ENCODE measurements around the gene FAM78B.

The FAM78B gene

DNA sequence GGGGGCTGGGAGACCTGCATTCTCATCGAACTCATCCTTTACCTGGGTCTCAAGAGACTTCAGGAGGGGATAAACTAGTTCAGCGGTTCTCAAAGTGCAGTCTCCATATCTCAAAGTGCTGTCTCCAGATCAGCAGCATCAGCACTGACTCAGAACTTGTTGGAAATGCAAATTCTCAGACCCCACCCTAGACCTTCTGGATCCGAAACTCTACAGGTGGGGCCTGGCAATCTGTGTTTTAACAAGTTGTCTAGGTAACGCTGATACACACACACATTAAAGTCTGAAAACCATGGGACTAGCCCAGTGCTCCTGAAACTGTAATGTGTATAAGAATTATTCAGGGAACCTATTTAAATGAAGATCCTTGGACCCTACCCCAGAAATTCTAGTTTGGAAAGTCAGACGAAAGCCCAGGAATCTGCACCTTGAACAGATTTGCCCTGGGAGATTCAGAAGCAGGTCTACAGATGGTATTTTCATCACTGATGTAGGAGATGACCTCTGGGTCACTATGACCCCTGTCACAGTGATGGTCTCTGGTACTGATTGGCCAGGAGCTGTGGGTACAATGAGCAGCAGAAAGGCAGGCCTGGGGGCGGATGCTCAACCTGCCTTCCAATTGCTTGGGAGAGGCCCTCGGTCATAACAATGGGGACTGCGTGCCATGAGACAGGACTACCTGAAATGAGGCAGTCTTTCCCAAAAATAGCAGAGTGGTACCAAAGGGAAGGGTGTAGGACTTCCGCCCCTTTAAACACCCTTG, 127.2 kb downstream of the FAM78B start:
- Histone ChIP-seq H4K20me1 (ENCODE audit: insufficient read depth) (no peaks in the 10 kb centered on the region), H3K27me3 (ENCODE audit: insufficient read depth, low read depth) (no peaks in the 10 kb centered on the region), H3K27ac (no peak overlapping the region), H2AFZ (ENCODE audit: low read depth) (no peak overlapping the region), H3K4me3 (IDR thresholded peaks at IDR 0.05; ENCODE audit: insufficient read depth, low read depth, low read length) (no peak overlapping the region), H3K79me2 (ENCODE audit: insufficient read depth, low read depth) (no peaks in the 10 kb centered on the region), H3K9ac (no peak overlapping the region), H3K4me1 (ENCODE audit: low read depth, poor library complexity, severe bottlenecking) (no peaks in the 10 kb centered on the region), H3K4me2 (no peak overlapping the region), H3K36me3 (ENCODE audit: insufficient read depth) (no peaks in the 10 kb centered on the region)
- TF ChIP-seq, protein P1, sequence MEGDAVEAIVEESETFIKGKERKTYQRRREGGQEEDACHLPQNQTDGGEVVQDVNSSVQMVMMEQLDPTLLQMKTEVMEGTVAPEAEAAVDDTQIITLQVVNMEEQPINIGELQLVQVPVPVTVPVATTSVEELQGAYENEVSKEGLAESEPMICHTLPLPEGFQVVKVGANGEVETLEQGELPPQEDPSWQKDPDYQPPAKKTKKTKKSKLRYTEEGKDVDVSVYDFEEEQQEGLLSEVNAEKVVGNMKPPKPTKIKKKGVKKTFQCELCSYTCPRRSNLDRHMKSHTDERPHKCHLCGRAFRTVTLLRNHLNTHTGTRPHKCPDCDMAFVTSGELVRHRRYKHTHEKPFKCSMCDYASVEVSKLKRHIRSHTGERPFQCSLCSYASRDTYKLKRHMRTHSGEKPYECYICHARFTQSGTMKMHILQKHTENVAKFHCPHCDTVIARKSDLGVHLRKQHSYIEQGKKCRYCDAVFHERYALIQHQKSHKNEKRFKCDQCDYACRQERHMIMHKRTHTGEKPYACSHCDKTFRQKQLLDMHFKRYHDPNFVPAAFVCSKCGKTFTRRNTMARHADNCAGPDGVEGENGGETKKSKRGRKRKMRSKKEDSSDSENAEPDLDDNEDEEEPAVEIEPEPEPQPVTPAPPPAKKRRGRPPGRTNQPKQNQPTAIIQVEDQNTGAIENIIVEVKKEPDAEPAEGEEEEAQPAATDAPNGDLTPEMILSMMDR (conservative IDR thresholded peaks at IDR 0.05; ENCODE audit: low read depth, low read length): no peak

DNA sequence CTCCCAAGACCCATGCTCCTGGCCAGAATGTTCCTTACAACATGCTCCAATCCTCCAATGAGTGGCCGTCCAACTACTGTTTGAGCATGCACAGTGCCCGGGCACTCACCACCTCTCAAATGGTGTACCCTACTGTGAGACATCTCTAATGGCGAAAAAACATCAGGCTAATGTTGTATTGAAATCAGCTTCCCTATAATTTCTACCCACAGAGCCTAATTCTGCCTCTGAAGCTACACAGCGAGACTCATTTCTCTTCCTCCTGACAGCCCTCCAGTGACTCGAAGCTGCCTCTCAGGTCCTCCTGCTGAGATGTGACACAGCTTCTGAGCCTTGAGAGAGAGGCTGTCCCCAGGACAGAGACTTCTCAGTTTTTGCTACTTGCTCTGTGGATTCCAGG, 130.7 kb downstream of the FAM78B start:
- no peaks in the 10 kb centered on the region for H3K27me3 ChIP-seq (ENCODE audit: insufficient read depth, low read depth)
- H2AFZ ChIP-seq (ENCODE audit: low read depth): no peak overlapping the region
- no peak overlapping the region for H3K27ac ChIP-seq
- no peak overlapping the region for H3K9ac ChIP-seq
- H3K4me1 ChIP-seq (ENCODE audit: low read depth, poor library complexity, severe bottlenecking): no peaks in the 10 kb centered on the region
- no peak overlapping the region for H3K4me3 ChIP-seq (IDR thresholded peaks at IDR 0.05; ENCODE audit: insufficient read depth, low read depth, low read length)
- H3K4me2 ChIP-seq: no peak overlapping the region
- no peaks in the 10 kb centered on the region for H4K20me1 ChIP-seq (ENCODE audit: insufficient read depth)
- H3K36me3 ChIP-seq (ENCODE audit: insufficient read depth): no peaks in the 10 kb centered on the region
- H3K79me2 ChIP-seq (ENCODE audit: insufficient read depth, low read depth): no peaks in the 10 kb centered on the region
- TF ChIP-seq, protein P1 (conservative IDR thresholded peaks at IDR 0.05; ENCODE audit: low read depth, low read length): no peak

DNA sequence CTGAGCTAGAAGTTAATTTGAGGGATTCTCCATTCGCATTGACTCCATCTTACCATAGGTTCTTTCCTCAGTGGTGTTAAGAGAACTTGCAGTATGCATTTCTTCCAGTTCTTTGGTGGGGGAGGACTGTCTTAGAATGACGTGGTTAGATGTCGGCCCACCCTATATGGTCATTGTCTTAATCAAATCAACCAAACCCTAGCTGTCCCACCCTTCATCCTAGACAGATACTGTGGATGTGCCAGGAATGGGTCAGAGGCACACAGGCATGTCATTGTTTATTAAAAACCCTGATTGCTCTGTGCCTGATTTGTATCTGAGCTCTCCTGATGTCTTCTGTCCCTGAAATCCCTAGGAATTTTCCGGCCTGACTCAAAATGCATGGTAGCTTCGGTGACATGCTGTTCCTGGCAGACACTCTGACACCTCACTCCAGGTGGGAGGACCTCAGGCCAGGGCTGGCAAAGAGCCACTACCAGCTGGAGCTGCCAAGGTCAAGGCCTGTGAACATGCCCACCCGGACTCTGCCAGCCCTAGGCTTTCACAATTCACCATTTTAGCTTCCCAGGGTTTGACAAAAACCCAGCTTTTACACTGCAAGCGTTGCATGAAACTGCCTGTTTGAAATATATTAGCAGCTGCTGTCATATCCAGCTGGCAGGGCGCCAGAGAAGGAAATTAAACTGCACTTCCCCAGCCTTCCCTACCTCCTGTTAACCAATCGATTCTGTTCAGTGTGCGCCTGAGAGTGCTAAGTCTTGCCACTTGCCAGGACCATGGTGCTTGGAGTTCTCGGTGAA, 134.0 kb downstream of the FAM78B start:
- H3K36me3 ChIP-seq (ENCODE audit: insufficient read depth): no peaks in the 10 kb centered on the region
- no peak overlapping the region for H3K4me2 ChIP-seq
- TF ChIP-seq, protein P1 (conservative IDR thresholded peaks at IDR 0.05; ENCODE audit: low read depth, low read length): no peak
- H2AFZ ChIP-seq (ENCODE audit: low read depth): no peak overlapping the region
- no peak overlapping the region for H3K4me3 ChIP-seq (IDR thresholded peaks at IDR 0.05; ENCODE audit: insufficient read depth, low read depth, low read length)
- H3K9ac ChIP-seq: no peak overlapping the region
- no peaks in the 10 kb centered on the region for H3K27me3 ChIP-seq (ENCODE audit: insufficient read depth, low read depth)
- no peaks in the 10 kb centered on the region for H3K4me1 ChIP-seq (ENCODE audit: low read depth, poor library complexity, severe bottlenecking)
- no peaks in the 10 kb centered on the region for H4K20me1 ChIP-seq (ENCODE audit: insufficient read depth)
- no peaks in the 10 kb centered on the region for H3K79me2 ChIP-seq (ENCODE audit: insufficient read depth, low read depth)
- no peak overlapping the region for H3K27ac ChIP-seq

DNA sequence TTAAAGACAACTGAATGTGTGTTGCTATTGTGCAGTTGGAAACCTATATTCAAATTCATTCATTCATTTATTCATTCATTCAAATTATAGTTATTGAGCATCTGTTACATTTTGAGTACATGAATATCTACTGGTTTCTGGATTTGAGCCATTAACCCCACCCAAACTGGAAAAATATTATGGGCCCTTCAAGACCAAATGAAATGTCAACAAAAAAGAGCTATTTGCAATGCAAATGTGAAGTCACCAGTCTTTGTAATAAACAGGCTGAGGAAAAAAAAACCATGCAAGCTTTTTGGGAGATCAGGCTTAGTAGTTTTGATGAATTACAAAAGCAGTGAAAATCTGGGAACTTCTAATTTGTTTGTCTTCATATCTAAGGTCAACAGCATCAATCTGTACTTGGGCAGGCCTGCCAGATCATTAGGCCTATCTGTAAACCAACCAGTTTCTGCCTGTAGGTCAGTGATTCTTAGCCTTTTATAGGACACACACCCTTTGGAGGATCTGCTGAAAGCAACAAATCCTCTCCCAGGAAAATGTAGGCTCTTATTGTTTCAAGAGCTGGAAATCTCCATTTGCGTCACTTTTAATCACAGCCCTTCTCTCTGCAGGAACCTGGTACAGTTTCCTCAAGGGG, 134.7 kb downstream of the FAM78B start:
- no peak overlapping the region for H3K27ac ChIP-seq
- no peaks in the 10 kb centered on the region for H3K4me1 ChIP-seq (ENCODE audit: low read depth, poor library complexity, severe bottlenecking)
- no peaks in the 10 kb centered on the region for H4K20me1 ChIP-seq (ENCODE audit: insufficient read depth)
- TF ChIP-seq, protein P1 (conservative IDR thresholded peaks at IDR 0.05; ENCODE audit: low read depth, low read length): no peak
- H3K4me2 ChIP-seq: no peak overlapping the region
- H2AFZ ChIP-seq (ENCODE audit: low read depth): no peak overlapping the region
- no peak overlapping the region for H3K4me3 ChIP-seq (IDR thresholded peaks at IDR 0.05; ENCODE audit: insufficient read depth, low read depth, low read length)
- H3K36me3 ChIP-seq (ENCODE audit: insufficient read depth): no peaks in the 10 kb centered on the region
- no peaks in the 10 kb centered on the region for H3K79me2 ChIP-seq (ENCODE audit: insufficient read depth, low read depth)
- H3K27me3 ChIP-seq (ENCODE audit: insufficient read depth, low read depth): no peaks in the 10 kb centered on the region
- no peak overlapping the region for H3K9ac ChIP-seq
